ENCODE measurements around the gene CBX1.

The CBX1 gene

DNA sequence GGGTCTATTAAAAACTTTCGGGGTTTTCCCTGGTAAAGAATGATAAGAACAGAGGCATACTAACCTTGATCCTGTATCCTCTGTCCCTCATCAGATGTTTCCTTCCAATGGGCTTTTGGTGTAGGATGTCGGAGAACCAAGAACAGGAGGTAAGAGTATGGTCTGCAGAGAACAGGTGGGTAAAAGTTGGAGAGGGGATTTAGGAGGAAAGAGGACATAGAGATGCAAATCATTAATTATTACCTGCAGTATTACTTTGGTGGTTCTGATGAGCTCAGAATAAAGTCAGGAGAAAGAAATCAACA, 10.6 kb upstream of the CBX1 start:
- no peak overlapping the region for H3K4me3 ChIP-seq (ENCODE audit: control insufficient read depth, low read depth, low read length)
- no peak for DNase-seq (ENCODE audit: low read depth)
- TF ChIP-seq, protein P1, sequence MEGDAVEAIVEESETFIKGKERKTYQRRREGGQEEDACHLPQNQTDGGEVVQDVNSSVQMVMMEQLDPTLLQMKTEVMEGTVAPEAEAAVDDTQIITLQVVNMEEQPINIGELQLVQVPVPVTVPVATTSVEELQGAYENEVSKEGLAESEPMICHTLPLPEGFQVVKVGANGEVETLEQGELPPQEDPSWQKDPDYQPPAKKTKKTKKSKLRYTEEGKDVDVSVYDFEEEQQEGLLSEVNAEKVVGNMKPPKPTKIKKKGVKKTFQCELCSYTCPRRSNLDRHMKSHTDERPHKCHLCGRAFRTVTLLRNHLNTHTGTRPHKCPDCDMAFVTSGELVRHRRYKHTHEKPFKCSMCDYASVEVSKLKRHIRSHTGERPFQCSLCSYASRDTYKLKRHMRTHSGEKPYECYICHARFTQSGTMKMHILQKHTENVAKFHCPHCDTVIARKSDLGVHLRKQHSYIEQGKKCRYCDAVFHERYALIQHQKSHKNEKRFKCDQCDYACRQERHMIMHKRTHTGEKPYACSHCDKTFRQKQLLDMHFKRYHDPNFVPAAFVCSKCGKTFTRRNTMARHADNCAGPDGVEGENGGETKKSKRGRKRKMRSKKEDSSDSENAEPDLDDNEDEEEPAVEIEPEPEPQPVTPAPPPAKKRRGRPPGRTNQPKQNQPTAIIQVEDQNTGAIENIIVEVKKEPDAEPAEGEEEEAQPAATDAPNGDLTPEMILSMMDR (conservative IDR thresholded peaks at IDR 0.05; ENCODE audit: control insufficient read depth, insufficient read depth, low read depth, low read length), result no peak

DNA sequence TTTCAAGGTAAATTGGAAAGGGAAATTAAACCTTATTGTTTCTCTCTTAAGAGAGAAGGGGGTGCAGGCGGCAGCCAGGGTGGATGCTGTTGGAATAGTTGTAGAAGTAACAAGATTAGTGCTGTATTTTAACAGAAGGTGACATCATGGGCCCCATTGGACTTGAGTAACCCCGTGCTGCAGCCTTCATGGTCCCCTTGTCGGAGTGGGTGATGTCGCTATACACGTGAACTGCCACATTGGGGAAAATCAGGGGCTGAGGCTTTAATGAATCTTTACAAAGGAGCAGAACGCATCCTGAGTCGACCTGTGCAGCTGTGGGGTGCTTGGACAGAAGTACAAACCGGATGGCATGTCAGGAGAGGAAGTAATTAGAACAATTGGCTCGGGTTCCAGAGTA, 9.5 kb upstream of the CBX1 start:
- no peak for DNase-seq (ENCODE audit: low read depth)
- TF ChIP-seq, protein P1 (conservative IDR thresholded peaks at IDR 0.05; ENCODE audit: control insufficient read depth, insufficient read depth, low read depth, low read length), result no peak
- no peak overlapping the region for H3K4me3 ChIP-seq (ENCODE audit: control insufficient read depth, low read depth, low read length)

DNA sequence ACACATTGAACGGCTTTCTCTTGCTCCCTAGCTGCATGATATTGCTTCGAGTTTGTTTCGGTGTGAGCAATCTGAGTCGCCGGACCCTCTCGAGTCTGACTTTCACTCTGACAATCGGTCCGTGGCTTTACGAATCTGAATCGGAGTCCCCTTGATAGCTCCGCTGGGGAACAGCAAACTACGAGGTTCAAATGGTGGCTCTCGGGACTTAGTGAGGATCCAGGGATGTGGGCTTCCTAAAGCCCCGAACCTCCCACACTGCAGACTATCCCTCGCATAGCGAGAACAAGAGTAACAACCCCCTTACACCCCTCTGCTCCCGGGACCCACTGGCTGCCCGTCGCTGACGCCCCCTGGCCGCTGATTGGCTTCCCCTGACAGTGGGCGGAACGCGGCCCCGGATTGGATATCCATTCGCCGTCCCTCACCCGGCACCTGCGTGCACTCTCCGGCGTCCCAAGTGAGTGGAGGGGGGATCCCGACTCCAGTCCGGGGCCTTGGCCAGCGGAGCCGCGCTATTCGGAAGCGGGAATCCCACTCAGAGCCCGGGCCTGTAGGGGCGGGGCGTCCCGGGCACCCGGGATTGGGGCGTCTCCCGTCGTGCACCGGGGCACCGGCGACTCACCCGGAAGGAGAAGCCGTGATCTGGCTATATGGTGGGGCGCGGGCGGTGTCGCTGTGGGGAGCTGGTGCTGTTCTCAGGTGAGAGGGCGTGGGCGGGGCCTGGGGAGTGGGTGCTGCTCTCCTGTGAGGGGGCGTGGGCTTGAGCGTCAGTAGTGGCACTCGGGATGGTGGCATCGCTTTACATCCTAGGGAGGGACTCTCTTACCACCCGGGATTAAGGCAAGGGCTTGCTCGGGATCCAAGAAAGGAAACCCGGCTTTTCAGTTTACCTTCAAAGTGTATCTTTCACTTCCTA, 6.1 kb upstream of the CBX1 start, which contains the start of gene SNX11:
Gene SNX11 (plus strand): TSS at position 630 of the 919 bp plus-strand sequence. CDS start 4,278 bp downstream, outside the sequence.
- H3K4me3 ChIP-seq (ENCODE audit: control insufficient read depth, low read depth, low read length), result peak within 1 kb of the TSS; percentile 94
- TF ChIP-seq, protein P1 (conservative IDR thresholded peaks at IDR 0.05; ENCODE audit: control insufficient read depth, insufficient read depth, low read depth, low read length), result no peak
- DNase-seq (ENCODE audit: low read depth), result peak; percentile 75

DNA sequence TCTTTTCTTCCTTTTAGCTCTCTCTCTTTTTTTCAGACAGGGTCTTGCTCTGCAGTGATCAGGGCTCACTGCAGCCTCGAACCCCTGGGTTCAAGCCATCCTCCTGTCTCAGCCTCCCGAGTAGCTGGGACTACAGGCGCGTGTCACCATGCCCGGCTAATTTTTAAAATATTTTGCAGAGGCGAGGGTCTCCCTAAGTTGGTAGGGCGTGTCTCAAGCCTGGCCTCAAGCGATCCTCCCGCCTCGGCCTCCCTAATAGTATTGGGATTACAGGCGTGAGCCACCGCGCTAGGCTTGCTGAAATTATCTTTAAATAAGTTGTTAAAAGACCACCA, 5.5 kb upstream of the CBX1 start:
- TF ChIP-seq, protein P1 (conservative IDR thresholded peaks at IDR 0.05; ENCODE audit: control insufficient read depth, insufficient read depth, low read depth, low read length), result no peak
- no peak for DNase-seq (ENCODE audit: low read depth)
- H3K4me3 ChIP-seq (ENCODE audit: control insufficient read depth, low read depth, low read length), result peak overlapping the region; percentile 94

DNA sequence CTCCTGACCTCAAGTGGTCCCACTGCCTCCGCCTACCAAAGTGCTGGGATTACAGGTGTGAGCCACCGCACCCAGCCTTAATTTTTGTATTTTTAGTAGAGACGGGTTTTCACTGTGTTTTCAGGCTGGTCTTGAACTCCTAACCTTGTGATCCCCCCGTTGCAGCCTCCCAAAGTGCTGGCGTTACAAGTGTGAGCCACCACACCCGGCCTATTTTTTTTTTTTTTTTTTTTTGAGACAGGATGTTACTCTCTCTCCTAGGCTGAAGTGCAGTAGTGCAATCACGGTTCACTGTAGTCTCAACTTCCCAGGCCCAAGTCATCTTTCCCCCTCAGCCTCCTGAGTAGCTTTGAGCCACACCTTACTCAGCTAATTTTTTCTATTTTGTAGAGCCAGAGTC, 3.2 kb upstream of the CBX1 start:
- no peak for DNase-seq (ENCODE audit: low read depth)
- TF ChIP-seq, protein P1 (conservative IDR thresholded peaks at IDR 0.05; ENCODE audit: control insufficient read depth, insufficient read depth, low read depth, low read length), result no peak
- H3K4me3 ChIP-seq (ENCODE audit: control insufficient read depth, low read depth, low read length), result no peak overlapping the region

DNA sequence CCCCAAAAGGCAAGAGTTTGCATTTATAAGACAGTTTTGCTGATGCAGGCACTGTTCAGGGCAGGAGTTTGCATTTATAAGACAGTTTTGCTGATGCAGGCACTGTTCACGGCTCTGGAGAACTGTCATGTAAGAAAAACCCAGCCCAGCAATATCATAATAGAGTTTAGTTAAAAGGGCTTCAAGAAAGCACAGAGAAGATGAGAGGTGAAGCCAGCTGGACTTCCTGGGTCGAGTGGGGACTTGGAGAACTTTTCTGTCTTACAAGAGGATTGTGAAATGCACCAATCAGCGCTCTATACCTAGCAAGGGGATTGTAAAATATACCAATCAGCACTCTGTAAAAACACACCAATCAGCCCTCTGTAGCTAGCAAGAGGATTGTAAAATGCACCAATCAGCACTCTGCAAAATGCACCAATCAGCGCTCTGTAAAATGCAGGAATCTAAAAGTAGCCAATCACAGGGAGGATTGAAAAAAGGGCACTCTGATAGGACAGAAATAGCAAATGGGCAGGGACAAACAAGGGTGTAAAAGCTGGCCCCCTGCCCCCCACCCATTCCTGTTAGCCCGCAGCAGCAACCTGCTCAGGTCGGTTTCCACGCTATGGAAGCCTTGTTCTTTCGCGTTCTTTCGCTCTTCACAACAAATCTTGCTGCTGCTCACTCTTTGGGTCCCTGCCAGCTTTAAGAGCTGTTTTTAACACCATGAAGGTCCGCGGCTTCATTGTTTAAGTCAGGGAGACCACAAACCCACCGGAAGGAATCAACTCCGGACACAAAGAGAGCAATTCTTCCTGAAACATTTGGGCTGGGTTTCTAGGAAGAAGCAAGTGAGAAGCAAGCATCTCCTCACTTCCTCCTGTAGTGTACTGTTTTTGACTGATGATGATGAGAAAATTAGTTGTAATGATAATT, 1.8 kb upstream of the CBX1 start:
- DNase-seq (ENCODE audit: low read depth), result no peak
- no peak overlapping the region for H3K4me3 ChIP-seq (ENCODE audit: control insufficient read depth, low read depth, low read length)
- TF ChIP-seq, protein P1 (conservative IDR thresholded peaks at IDR 0.05; ENCODE audit: control insufficient read depth, insufficient read depth, low read depth, low read length), result no peak

All from fibroblast of mammary gland (primary cell).